Retina (tissue), 1 donor: ENCODE measurements around the gene KRTAP29-1.
"Not testable (repeated sequence)": the region's sequence is repeated elsewhere in the genome, so short reads cannot be mapped to it uniquely, and the experiment has no call there.

Experiments used
- DNase-seq: peaks from one replicate; pipeline ENCODE4 v3.0.0-alpha.2; 2016

KRTAP29-1 gene

DNA sequence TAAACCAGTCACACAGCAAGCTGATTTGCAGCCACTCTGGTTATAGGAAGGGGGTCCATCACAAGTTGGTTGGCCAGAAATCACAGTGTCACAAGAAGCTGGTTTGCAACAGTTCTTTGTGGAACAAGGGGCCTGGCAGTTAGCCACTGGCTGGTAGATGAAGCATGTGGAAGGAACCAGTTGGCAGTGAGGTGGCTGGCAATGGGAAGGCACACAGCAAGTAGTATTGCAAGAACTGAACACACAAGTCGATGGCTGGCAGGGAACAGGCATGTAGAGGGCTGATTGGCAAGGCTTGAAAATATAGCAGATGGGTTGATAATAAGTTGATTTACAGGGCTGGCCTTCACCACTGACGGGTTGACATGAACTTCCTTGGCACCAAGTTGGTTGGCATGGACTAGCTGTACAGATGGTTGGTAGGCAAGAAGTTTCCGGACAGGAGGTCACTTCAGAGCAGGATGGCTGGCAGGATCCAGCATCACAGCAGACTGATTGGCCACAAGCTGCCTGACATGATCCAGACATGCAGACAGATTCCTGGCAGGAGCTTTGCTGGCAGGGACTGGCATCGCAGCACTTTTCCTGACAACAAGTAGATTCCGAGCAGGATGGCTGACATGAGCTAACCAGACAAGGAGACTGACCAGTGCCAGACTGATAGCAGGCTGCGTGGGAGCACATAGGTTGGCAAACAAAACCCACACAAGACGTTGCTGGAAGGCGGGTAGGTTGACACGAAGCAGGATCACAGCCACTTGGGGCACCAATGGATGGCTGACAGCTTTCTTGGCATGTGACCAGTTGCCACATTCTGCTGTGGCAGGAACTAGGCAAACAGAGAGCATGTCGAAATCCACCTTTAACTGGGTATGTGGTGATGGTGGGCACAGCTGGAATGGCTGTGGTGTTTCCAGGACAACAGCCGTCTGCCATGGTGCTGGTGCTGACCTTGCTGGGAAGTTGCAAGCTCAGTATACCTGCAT lies at the start of gene KRTAP29-1:
Gene KRTAP29-1 (minus strand): TSS at position 936 of the 986 bp plus-strand sequence. CDS start 0 bp downstream, at position 936.
- no peak for DNase-seq

GRCh38 chr17:41351177-41351576 lies 48.5 kb upstream of the KRTAP29-1 start:
- DNase-seq: no peak

DNA sequence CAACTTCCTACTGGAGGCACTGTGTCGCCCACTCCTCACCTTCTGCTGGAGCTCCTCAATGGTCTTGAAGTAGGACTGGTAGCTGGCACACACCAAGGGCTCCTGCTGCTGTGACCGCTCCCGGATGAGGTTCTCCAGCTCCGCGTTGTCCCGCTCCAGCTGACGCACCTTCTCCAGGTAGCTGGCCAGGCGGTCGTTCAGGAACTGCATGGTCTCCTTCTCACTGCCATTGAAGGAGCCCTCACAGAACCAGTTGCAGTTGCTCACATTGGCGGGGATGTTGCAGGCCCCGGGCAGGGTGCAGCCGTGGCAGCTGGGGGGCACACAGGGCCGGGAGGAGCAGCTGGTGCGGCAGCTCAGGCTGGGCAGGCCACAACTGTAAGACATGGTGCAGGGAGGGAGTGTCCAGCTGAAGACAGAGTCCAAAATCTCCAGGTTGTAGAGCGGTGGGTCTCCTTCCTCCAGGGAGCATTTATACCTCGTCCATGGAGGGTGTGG lies 47.8 kb upstream of the KRTAP29-1 start, which contains the start of gene KRT33A:
Gene KRT33A (minus strand): TSS at position 448 of the 498 bp plus-strand sequence. CDS start 61 bp downstream, at position 387.
- DNase-seq: not testable (repeated sequence)

- no peak for DNase-seq
Observed at GRCh38 chr17:41347869-41348760, 45.5 kb upstream of the KRTAP29-1 start.

DNA sequence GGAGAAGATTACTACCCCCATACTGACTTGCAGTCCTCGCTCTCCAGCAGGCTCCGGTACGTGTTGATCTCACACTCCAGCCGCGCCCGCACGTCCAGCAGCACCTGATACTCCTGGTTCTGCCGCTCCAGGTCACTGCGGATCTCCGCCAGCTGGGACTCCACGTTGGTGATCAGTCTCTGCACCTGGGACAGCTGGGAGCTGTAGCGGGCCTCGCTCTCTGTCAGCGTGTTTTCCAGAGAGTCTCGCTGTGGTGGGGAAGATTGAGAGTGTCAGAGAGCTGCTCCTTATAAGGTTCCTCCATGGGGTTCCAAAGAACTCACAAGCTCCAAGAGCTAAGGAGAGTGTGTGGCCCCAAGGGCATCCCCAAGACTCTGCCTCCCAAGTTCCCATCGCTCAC lies 43.8 kb upstream of the KRTAP29-1 start:
- not testable (repeated sequence) for DNase-seq

- DNase-seq: no peak
Observed at GRCh38 chr17:41345992-41346391, 43.3 kb upstream of the KRTAP29-1 start.

DNA sequence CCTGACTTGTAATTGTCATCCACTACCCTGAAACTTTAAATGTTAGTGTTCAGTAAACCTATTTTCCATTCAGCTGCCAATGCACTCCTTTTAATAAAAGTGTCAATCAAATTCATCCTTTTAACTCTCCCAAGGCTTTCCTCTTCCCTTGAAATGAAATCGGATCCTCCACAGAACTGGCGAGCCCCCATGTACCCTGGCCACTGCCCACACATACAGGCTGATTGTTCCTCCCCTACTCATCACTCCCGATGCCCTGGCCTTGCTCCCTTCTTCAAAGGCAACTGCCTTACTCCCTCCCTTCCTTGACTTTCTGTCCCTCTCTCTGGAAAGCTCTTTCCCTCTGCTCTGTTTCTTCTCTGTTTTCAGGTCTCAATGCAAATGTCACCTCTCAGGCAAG lies 40.4 kb upstream of the KRTAP29-1 start:
- no peak for DNase-seq

GRCh38 chr17:41340934-41341861 lies 38.5 kb upstream of the KRTAP29-1 start:
- DNase-seq: no peak

DNA sequence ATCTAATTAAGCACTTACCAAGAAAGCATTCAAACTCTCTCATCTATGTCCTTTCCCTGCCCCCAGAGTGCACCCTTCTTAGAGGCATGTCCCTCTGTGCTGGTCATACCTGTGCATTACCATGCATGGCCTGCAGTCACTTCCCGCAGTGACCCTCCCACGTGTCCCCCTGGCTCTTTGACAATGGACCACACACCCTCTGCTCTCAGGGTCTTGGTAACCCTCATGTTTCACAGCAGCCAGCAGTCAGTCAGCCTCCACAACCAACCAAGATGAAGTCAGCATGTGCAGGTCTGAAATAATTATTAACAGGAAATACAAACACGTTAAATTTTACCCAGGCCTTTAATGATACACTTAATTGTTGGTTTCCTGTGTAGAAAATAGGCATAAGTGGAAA lies 37.8 kb upstream of the KRTAP29-1 start:
- no peak for DNase-seq

DNA sequence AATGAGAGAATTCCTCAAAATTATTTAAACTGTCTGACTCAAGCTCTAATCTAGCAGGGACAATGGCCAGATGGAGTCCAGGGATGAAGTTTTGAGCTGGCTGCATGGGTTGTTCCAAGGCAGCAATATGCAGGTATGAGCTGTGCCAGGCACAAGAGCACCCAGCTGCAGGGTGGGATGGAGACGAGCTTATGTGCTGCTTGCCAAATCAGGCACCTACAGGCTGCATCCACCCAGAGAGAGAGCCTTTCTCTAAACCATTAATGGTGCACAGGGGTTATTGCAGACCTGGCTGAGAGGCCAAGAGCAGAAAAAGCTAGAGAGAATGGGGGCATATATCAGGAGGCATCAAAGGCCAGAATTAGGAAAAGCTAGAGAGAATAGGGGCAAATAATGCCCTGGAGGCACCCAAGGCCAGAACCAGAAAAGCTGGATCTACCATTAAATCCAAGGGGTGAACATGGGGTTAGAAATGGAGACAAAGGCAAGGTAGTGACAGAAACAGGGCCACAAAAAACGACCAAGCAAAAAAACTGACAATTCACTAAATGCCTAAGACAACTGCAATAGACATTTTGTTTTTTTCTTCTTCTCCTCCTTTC lies 37.0 kb upstream of the KRTAP29-1 start:
- no peak for DNase-seq

GRCh38 chr17:41338961-41339485 lies 36.4 kb upstream of the KRTAP29-1 start:
- DNase-seq: no peak

DNA sequence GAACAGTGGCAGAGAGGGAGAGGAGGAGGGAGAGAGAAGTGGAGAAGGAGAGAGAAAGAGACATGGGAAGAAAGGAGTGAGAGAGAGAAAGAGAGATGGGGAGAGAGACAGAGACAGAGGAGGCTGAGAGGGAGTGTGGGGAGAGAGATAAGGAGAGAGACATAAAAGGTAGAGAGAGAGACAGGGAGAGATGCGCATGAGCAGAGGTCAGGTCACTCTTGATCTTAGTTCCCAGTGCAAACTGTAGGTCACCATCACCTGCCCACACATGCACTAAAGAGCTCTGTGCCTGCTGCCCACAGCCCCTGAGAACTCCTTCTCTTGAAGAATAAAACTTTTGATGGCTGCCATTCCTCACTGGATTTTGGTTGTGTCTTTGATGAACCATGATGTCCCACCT lies 33.1 kb upstream of the KRTAP29-1 start:
- DNase-seq: no peak

DNA sequence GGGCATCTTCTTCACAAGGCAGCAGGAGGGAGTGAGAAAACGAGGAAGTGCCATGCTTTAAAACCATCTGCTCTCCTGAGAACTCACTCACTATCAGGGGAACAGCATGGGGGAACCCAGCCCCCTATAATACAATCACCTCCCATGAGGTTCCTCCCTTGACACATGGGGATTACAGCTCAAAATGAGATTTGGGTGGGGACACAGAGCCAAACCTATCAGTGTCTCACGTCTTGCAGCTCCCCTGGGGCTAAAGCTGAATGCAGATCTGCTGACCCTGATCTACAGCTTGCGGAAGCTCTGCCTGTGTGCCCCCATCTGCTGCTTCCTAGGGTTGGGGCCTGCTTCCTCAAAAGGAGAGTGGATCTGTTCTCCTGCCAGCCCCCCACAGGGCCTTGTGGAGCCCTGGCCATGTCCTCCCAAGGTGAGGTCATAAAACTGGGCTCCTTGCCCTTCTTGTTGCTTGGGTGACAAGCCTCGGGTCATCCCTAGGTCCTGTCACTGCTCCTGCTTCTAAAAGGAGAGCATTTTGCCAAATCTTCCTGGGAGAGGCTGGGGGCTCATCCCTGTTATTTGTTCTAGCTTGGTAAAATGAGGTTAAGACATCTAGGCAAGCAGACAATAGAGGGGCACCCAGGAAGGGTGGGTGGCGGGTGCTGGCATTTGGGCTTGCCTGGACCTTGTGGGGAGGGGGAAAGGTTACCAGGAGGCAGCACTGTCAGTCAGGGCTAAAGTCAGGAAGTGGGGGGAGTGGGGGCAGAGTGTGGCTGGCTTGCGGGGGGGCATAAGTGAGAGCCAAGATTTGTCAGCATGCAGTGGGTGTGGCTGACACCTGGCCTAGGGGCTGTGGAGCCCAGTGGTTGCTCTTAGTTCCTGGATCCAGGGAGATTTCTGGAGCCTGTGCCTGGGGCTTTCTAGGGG lies 32.0 kb upstream of the KRTAP29-1 start:
- no peak for DNase-seq

DNA sequence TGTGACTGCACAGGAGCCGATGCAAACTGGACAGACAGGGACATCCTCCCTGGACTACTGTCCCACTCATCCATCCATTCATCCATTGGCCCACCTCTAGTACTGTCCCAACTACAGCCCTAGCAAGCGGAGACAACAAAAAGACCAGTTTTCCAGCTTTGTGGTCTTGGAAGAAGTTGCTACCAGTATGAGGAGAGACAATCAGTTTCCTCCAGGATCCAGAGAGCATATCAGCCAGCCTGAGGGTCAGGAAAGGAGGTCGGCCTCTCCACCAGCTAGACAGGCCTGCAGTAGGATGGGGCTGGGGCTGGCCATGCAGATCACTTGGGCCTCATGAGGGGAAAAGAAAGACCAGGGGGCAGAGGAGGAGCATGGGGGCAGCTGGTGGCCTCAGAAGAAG lies 31.2 kb upstream of the KRTAP29-1 start:
- no peak for DNase-seq

GRCh38 chr17:41333098-41333497 lies 30.4 kb upstream of the KRTAP29-1 start:
- no peak for DNase-seq

GRCh38 chr17:41332239-41332638 lies 29.6 kb upstream of the KRTAP29-1 start:
- DNase-seq: no peak

DNA sequence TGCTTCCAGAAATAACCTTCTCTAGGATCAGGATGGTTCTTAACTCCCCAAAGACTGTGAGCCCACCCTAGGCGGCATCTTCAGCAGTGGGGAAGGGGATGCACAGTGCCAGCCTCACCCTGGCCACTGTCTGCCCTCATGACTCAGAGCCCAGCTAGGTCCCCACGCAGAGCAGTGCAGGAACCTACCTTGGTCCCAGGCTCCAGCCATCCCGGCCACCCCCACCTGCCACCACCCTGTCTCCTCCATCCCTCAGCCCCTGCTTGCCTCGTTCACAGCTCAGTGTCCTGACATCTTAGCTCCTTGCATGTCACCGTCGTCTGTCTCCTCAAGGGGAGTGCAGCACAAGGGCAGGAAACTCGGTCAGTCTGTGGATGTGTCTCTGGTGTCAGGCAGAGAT lies 29.0 kb upstream of the KRTAP29-1 start:
- no peak for DNase-seq

DNA sequence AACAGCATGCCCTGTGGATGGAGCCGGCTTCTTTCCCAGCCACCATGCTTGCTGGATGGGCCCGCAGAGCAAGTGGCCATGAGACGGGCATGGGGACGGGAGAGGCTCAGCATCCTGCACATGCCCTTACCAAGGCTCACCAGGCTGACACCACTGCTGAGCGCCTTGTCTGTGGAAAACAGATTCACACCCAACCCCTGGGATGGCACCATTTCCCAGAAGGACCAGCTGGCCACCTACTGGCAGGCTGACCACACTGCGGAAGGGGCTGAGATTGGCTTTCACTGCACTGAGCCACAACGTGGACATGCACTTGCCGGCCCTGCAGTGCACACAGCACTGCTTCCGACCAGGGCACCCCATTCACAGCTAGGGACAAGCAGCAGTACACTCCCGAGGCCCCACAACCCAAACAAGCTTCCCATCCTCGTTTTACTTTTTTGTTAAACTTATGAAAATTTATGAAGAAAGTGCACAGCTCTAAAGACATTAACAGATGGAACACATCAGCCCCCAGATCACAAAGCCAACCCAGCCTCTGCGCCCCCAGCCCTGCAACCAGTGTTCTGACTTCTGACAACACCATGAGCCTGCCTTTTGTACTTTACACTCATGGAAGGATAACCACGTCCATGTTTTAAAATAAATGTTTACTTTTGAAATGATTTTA lies 26.8 kb upstream of the KRTAP29-1 start:
- DNase-seq: peak; percentile 60

DNA sequence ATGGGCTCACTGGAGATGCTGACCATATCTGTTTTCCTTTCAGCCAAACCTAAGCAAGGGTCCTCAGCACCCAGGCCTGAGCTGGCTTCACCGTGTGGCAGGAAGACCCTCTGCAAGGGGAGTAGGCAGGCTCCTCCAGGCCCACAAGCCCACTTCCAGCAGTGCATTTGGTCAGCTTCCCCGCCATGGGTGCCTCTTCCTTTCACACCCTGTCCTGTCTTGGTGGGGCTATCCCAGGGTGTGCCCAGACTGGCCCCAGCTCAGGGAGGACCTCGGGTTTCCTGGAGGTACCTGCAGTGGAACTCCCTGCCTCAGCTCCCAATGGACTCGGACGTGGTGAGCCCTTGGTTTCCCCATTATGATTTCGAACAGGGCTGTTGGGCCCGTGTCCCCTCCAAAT lies 25.6 kb upstream of the KRTAP29-1 start:
- no peak for DNase-seq
